Measurements from ENCODE around the gene MBNL1.
"Not testable (repeated sequence)": the region's sequence is repeated elsewhere in the genome, so short reads cannot be mapped to it uniquely, and the experiment has no call there.

Gene MBNL1

DNA sequence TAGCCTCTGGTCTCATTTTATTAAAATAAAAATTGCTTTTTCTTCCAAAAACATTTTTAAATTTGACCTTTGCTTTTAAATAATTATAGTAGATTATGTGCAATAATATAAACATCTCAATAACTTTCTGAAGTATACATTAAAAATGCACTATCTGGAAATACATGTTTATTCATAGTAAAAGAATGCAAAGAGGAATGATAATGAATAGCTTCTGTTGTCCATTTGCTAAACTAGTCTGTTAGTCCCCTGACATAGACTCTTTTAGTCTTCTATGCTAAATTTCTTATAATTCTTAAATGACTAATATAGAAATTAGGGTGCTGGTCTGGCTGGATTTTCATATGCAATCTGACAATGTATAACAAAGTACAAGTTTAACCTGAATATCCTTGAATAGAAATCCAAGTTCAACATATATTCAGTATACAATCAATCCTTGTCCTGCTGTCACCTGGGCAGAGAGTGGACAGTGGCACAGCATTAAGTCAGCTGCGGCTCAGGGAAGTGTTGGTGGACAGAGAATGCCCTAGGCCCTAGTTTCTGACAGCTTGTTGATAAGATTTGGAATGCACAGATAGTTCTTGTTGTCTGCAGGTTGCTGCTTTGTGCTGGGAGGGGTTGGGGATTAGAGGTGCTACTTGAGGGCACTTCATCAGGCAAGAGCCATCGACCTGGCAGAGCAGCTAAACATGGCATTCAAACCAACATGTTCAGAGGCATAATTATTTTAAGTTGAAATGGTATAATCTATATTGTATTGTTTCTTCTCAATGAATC, 161.7 kb downstream of the MBNL1 start:
- H3K27me3 ChIP-seq (ENCODE audit: control insufficient read depth, insufficient read depth, low read length): no peaks in the 10 kb centered on the region
- H3K36me3 ChIP-seq (ENCODE audit: insufficient read depth, low read length): peaks cover 21% of the 10 kb centered on the region
- peak overlapping the region; percentile 28 for H3K4me2 ChIP-seq (ENCODE audit: low read length)
- H3K4me3 ChIP-seq (ENCODE audit: low read length): no peak overlapping the region
- peaks cover 22% of the 10 kb centered on the region for H3K4me1 ChIP-seq (ENCODE audit: control insufficient read depth, insufficient read depth, low read length)
- H3K9me3 ChIP-seq (replicated peaks; ENCODE audit: low read length): peaks cover 10% of the 10 kb centered on the region
- no peak overlapping the region for H3K9ac ChIP-seq (ENCODE audit: low read depth, low read length)

DNA sequence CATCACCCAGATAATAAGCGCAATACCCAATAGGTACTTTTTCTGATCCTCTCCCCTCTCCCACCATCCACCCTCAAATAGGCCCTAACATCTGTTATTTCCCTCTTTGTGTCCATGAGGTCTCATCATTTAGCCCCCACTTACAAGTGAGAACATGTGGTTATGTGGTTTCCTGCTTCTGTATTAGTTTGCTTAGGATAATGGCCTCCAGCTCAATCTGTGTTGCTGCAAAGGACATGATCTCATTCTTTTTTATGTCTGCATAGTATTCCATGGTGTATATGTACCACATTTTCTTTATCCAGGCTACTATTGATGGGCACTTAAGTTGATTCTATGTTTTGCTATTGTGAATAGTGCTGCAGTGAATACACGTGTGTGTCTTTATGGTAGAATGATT, 165.4 kb downstream of the MBNL1 start:
- H3K4me3 ChIP-seq (ENCODE audit: low read length): no peak overlapping the region
- H3K36me3 ChIP-seq (ENCODE audit: insufficient read depth, low read length): peaks cover 27% of the 10 kb centered on the region
- H3K9me3 ChIP-seq (replicated peaks; ENCODE audit: low read length): peaks cover 11% of the 10 kb centered on the region
- no peaks in the 10 kb centered on the region for H3K27me3 ChIP-seq (ENCODE audit: control insufficient read depth, insufficient read depth, low read length)
- no peak overlapping the region for H3K9ac ChIP-seq (ENCODE audit: low read depth, low read length)
- no peak overlapping the region for H3K4me2 ChIP-seq (ENCODE audit: low read length)
- peaks cover 25% of the 10 kb centered on the region for H3K4me1 ChIP-seq (ENCODE audit: control insufficient read depth, insufficient read depth, low read length)

DNA sequence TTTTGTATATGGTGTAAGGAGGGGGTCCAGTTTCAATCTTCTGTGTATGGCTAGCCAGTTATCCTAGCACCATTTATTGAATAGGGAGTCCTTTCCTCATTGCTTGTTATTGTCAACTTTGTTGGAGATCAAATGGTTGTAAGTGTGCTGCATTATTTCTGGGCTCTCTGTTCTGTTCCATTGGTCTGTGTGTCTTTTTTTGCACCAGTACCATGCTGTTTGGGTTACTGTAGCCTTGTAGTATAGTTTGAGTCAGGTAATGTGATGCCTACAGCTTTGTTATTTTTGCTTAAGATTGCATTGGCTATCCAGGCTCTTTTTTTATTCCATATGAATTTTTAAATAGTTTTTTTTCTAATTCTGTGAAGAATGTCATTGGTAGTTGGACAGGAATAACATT, 166.5 kb downstream of the MBNL1 start:
- H3K4me3 ChIP-seq (ENCODE audit: low read length); H3K9ac ChIP-seq (ENCODE audit: low read depth, low read length); H3K27me3 ChIP-seq (ENCODE audit: control insufficient read depth, insufficient read depth, low read length); H3K4me2 ChIP-seq (ENCODE audit: low read length): not testable (repeated sequence)
- peaks cover 31% of the 10 kb centered on the region for H3K36me3 ChIP-seq (ENCODE audit: insufficient read depth, low read length)
- peaks cover 11% of the 10 kb centered on the region for H3K9me3 ChIP-seq (replicated peaks; ENCODE audit: low read length)
- H3K4me1 ChIP-seq (ENCODE audit: control insufficient read depth, insufficient read depth, low read length): peaks cover 14% of the 10 kb centered on the region

DNA sequence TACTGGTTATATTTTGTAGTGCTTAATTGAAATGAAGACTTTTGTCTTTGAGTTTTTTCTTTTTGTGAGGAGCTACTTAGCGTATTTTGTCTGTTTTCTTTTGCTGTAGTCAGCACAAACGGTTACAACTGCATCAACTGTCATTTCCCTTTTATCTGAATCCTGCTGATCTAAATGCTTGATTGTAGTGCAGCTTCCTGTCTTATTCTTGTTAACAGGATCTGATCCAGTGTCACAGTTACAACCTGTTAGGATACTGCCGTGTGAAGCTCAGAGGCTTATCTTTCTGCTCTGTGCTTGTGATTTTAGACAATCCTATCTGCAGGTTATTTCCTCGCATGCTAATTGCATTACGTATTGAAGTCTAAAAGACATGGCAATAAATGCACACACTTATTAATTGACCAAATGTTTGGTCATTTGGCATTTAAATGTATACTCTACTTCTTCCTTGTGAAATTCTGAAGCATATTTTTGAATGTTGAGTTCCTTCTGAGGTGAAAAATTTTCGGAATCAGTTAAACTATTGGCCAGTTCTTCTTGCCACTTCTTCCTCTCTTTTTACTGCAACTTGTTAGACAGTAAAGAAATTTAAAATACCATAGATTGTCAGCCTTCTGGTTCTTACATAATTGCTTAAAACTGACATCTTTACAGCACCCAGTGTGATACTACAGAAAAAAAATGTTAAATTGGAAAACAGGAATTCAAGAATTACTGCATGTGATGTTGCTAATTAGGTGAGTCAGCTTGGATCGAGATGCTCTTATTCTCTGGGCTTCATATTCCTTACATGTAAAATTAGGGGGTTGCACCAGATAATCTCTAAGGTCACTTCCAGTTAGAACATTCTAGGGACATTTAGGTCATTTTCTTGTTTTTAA, 168.2 kb downstream of the MBNL1 start:
- Histone ChIP-seq H3K36me3 (ENCODE audit: insufficient read depth, low read length) (peaks cover 32% of the 10 kb centered on the region), H3K4me3 (ENCODE audit: low read length) (no peak overlapping the region), H3K4me1 (ENCODE audit: control insufficient read depth, insufficient read depth, low read length) (peaks cover 5% of the 10 kb centered on the region)

DNA sequence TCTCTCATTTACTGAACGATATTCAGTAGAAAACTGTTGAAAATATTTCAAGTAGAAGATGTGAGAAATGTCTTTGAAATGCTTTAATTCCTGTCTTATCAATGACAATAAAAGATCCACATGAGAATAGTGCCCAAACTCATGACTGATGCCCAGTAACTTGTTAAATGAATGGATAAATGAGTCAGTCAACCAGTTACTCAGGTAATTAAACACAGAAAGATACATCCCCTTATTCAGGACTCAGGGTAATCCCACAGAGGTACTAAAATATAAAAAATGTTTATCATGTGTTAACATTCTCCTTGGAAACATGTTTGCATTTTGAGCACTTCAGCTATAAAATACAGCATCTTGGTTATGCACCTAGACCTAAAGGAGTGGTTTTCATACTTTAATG, 169.5 kb downstream of the MBNL1 start:
- H3K9me3 ChIP-seq (replicated peaks; ENCODE audit: low read length): peaks cover 11% of the 10 kb centered on the region
- no peaks in the 10 kb centered on the region for H3K27me3 ChIP-seq (ENCODE audit: control insufficient read depth, insufficient read depth, low read length)
- H3K4me3 ChIP-seq (ENCODE audit: low read length): no peak overlapping the region
- H3K9ac ChIP-seq (ENCODE audit: low read depth, low read length): no peak overlapping the region
- no peak overlapping the region for H3K4me2 ChIP-seq (ENCODE audit: low read length)
- H3K4me1 ChIP-seq (ENCODE audit: control insufficient read depth, insufficient read depth, low read length): peaks cover 16% of the 10 kb centered on the region
- H3K36me3 ChIP-seq (ENCODE audit: insufficient read depth, low read length): peaks cover 25% of the 10 kb centered on the region

More for the DNA sequence above, 168.2 kb downstream of the MBNL1 start:
- Histone ChIP-seq H3K27me3 (ENCODE audit: control insufficient read depth, insufficient read depth, low read length) (no peaks in the 10 kb centered on the region), H3K9me3 (replicated peaks; ENCODE audit: low read length) (peaks cover 11% of the 10 kb centered on the region), H3K9ac (ENCODE audit: low read depth, low read length) (no peak overlapping the region), H3K4me2 (ENCODE audit: low read length) (no peak overlapping the region)

DNA sequence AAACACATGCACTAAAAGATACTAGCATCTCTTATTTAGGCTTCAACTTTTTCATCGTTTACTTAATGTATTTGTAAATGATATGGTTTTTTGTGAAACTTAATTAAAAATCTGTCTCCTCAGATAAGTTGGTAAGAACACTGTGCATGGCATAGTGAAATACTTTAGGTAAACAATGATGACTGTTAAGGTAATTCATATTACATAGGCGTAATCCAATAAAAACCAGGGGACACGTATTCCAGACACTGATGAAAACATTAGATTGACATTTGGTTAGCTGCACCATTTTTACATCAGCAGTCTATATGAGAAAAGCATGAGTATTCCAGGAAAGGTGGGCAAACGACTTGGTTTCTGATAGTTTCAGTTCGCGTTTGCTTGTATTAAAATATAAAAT, 170.0 kb downstream of the MBNL1 start:
- Histone ChIP-seq H3K9me3 (replicated peaks; ENCODE audit: low read length) (peaks cover 11% of the 10 kb centered on the region), H3K27me3 (ENCODE audit: control insufficient read depth, insufficient read depth, low read length) (no peaks in the 10 kb centered on the region), H3K4me3 (ENCODE audit: low read length) (no peak overlapping the region), H3K4me1 (ENCODE audit: control insufficient read depth, insufficient read depth, low read length) (peaks cover 21% of the 10 kb centered on the region), H3K36me3 (ENCODE audit: insufficient read depth, low read length) (peaks cover 22% of the 10 kb centered on the region), H3K9ac (ENCODE audit: low read depth, low read length) (no peak overlapping the region), H3K4me2 (ENCODE audit: low read length) (no peak overlapping the region)

DNA sequence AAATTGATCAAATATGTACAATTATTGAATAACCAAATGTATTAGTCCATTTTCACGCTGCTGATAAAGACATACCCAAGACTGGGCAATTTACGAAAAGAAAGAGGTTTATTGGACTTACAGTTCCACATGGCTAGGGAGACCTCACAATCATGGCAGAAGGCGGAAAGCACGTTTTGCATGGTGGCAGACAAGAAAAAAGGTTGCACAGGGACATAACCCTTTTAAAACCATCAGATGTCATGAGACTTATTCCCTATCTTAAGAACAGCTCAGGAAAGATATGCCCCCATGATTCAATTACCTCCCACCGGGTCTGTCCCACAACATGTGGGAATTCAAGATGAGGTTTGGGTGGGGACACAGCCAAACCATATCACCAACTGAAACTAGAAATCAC, 171.5 kb downstream of the MBNL1 start:
- not testable (repeated sequence) for H3K4me2 ChIP-seq (ENCODE audit: low read length); H3K9ac ChIP-seq (ENCODE audit: low read depth, low read length); H3K27me3 ChIP-seq (ENCODE audit: control insufficient read depth, insufficient read depth, low read length); H3K4me3 ChIP-seq (ENCODE audit: low read length); H3K9me3 ChIP-seq (replicated peaks; ENCODE audit: low read length)
- Histone ChIP-seq H3K4me1 (ENCODE audit: control insufficient read depth, insufficient read depth, low read length) (peaks cover 24% of the 10 kb centered on the region), H3K36me3 (ENCODE audit: insufficient read depth, low read length) (peaks cover 15% of the 10 kb centered on the region)

DNA sequence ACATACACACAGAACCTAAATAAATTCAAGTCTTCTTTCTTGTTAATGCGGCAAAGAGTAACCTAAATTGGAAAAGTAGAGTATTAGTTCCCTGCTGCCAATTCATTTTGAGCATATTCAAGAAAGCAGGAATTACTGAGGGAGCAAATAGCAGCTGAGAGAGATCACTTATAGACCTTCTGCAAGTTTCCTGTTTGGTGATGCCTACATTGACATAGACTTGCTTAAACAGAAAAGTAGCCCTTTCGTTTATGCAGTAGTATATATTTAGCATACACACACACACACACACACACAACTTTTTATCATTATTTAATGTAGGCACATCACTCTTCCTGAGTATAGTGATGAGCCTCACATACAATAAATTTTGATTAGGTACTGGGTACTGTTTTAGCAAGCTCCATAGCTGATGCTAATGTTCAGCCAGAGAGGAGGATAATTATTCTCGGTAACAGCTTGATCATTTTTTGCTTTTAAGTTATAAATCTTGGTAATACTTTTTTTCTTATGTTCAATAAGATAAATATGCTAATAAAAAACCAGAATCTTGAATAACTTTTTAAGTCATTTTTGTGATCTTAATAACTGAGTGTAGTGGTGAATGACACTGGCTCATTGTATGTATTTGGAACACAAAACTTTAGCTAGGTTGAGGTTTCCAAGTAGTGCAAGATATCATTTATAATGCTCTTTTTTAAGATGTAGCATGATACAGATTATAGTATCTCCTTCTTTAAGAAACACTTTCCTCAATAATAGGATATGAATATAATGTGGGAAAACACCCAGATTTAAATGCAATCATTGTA, 174.7 kb downstream of the MBNL1 start:
- Histone ChIP-seq H3K4me2 (ENCODE audit: low read length) (peak overlapping the region; percentile 22), H3K4me1 (ENCODE audit: control insufficient read depth, insufficient read depth, low read length) (peaks cover 19% of the 10 kb centered on the region), H3K4me3 (ENCODE audit: low read length) (no peak overlapping the region), H3K9ac (ENCODE audit: low read depth, low read length) (peak overlapping the region; percentile 54), H3K36me3 (ENCODE audit: insufficient read depth, low read length) (peaks cover 43% of the 10 kb centered on the region), H3K9me3 (replicated peaks; ENCODE audit: low read length) (no peaks in the 10 kb centered on the region), H3K27me3 (ENCODE audit: control insufficient read depth, insufficient read depth, low read length) (no peaks in the 10 kb centered on the region)

DNA sequence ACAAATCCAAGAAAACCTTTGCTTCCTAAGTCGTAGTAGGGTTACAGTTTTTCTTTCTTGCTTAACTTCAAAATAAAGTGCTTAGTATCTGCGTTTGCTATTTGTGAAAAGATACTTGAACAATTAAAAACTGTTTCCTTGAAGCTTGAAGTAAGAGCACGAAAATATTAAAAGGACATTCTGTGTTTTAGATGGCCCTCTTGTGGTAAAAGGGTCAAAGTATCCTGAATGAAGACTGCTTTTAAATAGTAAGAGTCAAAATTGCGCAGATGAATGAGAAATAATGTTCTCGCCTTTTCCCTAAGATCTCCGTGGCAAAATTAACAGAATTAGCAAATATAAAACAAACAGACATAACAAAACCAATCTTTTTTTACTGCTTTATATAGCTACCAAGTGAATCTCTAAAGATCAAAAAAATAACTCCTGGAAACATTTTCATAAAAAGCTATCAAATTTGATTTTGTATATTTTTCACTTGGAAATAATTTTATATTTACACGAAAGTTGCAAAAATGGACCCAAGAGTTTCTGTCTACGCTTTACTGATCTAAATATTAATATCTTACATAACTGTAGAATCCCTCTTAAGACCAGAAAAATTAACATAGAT, 175.4 kb downstream of the MBNL1 start:
- Histone ChIP-seq H3K9me3 (replicated peaks; ENCODE audit: low read length) (no peaks in the 10 kb centered on the region), H3K9ac (ENCODE audit: low read depth, low read length) (peak overlapping the region; percentile 54), H3K4me3 (ENCODE audit: low read length) (no peak overlapping the region), H3K4me2 (ENCODE audit: low read length) (no peak overlapping the region), H3K27me3 (ENCODE audit: control insufficient read depth, insufficient read depth, low read length) (no peaks in the 10 kb centered on the region), H3K4me1 (ENCODE audit: control insufficient read depth, insufficient read depth, low read length) (peaks cover 19% of the 10 kb centered on the region), H3K36me3 (ENCODE audit: insufficient read depth, low read length) (peaks cover 45% of the 10 kb centered on the region)

DNA sequence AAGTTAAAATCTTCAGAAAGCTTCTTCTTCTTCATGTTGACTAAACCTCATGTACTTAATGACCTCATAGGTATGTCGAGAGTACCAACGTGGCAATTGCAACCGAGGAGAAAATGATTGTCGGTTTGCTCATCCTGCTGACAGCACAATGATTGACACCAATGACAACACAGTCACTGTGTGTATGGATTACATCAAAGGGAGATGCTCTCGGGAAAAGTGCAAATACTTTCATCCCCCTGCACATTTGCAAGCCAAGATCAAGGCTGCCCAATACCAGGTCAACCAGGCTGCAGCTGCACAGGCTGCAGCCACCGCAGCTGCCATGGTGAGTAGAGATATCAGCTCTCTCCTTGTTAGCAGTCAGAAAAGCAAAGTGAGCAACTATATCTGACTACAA, 176.5 kb downstream of the MBNL1 start:
- Histone ChIP-seq H3K4me2 (ENCODE audit: low read length) (no peak overlapping the region), H3K27me3 (ENCODE audit: control insufficient read depth, insufficient read depth, low read length) (no peaks in the 10 kb centered on the region), H3K36me3 (ENCODE audit: insufficient read depth, low read length) (peaks cover 44% of the 10 kb centered on the region), H3K4me3 (ENCODE audit: low read length) (no peak overlapping the region), H3K9ac (ENCODE audit: low read depth, low read length) (no peak overlapping the region), H3K4me1 (ENCODE audit: control insufficient read depth, insufficient read depth, low read length) (peaks cover 19% of the 10 kb centered on the region), H3K9me3 (replicated peaks; ENCODE audit: low read length) (no peaks in the 10 kb centered on the region)

DNA sequence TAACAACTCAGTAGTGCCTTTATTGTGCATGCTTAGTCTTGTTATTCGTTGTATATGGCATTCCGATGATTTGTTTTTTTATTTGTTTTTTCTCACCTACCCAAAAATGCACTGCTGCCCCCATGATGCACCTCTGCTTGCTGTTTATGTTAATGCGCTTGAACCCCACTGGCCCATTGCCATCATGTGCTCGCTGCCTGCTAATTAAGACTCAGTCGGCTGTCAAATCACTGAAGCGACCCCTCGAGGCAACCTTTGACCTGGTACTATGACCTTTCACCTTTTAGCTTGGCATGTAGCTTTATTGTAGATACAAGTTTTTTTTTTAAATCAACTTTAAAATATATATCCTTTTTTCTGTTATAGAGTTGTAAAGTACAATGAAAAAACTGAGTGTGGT, 177.8 kb downstream of the MBNL1 start:
- peaks cover 19% of the 10 kb centered on the region for H3K4me1 ChIP-seq (ENCODE audit: control insufficient read depth, insufficient read depth, low read length)
- H3K36me3 ChIP-seq (ENCODE audit: insufficient read depth, low read length): peaks cover 45% of the 10 kb centered on the region
- no peak overlapping the region for H3K4me2 ChIP-seq (ENCODE audit: low read length)
- no peaks in the 10 kb centered on the region for H3K27me3 ChIP-seq (ENCODE audit: control insufficient read depth, insufficient read depth, low read length)
- no peak overlapping the region for H3K4me3 ChIP-seq (ENCODE audit: low read length)
- no peaks in the 10 kb centered on the region for H3K9me3 ChIP-seq (replicated peaks; ENCODE audit: low read length)
- H3K9ac ChIP-seq (ENCODE audit: low read depth, low read length): no peak overlapping the region
